GM23248 (cell line): ENCODE measurements around the gene LGALS8. TPM values are rescaled to one million over a fixed set of nuclear protein-coding genes. Genes with fewer than 3 reads are reported as not detected.
A peak's percentile ranks its signal among the peaks of the same experiment; 100 is the strongest.

ENCODE experiments used
- DNase-seq: peaks from one replicate; pipeline ENCODE4 v3.0.0-alpha.2; 2015
- H2AFZ ChIP-seq: fragments of 200-600 bp; sonication (generic); 2 replicates; pipeline ENCODE4 v1.6.1; 2016; ENCODE audit warnings: antibody characterized with exemption
- H3F3A ChIP-seq: fragments of 200-600 bp; sonication (generic); 2 replicates; pipeline ENCODE4 v1.6.1; 2016; ENCODE audit warnings: mild to moderate bottlenecking, antibody characterized with exemption, mixed run types; ENCODE audit not compliant: insufficient read depth
- H3K27ac ChIP-seq: fragments of 200-600 bp; sonication (generic); 2 replicates; pipeline ENCODE4 v1.5.1; 2016; ENCODE audit warnings: mild to moderate bottlenecking
- H3K27me3 ChIP-seq: fragments of 200-600 bp; sonication (generic); replicated peaks from 2 replicates; pipeline ENCODE4 v1.6.1; 2016; ENCODE audit warnings: mild to moderate bottlenecking; ENCODE audit not compliant: insufficient read depth
- H3K36me3 ChIP-seq: fragments of 200-600 bp; sonication (generic); 2 replicates; pipeline ENCODE4 v1.6.1; 2016; ENCODE audit warnings: low read depth, mild to moderate bottlenecking
- H3K4me1 ChIP-seq: fragments of 200-600 bp; sonication (generic); 2 replicates; pipeline ENCODE4 v1.6.1; 2016; ENCODE audit warnings: mild to moderate bottlenecking; ENCODE audit not compliant: insufficient read depth
- H3K4me2 ChIP-seq: fragments of 200-600 bp; sonication (generic); one replicate; pipeline ENCODE4 v1.6.1; 2016; ENCODE audit warnings: mild to moderate bottlenecking; ENCODE audit not compliant: unreplicated experiment
- H3K4me3 ChIP-seq: fragments of 200-600 bp; sonication (generic); 2 replicates; pipeline ENCODE4 v1.5.1; 2016; ENCODE audit warnings: mild to moderate bottlenecking
- H3K79me2 ChIP-seq: fragments of 200-600 bp; sonication (generic); 2 replicates; pipeline ENCODE4 v1.6.1; 2016; ENCODE audit warnings: mild to moderate bottlenecking; ENCODE audit not compliant: insufficient read depth
- H3K9ac ChIP-seq: fragments of 200-600 bp; sonication (generic); 2 replicates; pipeline ENCODE4 v1.6.1; 2016; ENCODE audit warnings: mild to moderate bottlenecking
- H3K9me2 ChIP-seq: fragments of 200-600 bp; sonication (generic); 2 replicates; pipeline ENCODE4 v1.6.1; 2016; ENCODE audit warnings: mixed run types, mild to moderate bottlenecking, moderate library complexity; ENCODE audit not compliant: insufficient read depth
- H3K9me3 ChIP-seq: fragments of 200-600 bp; sonication (generic); one replicate; pipeline ENCODE4 v1.6.1; 2017; ENCODE audit warnings: low read depth
- H4K20me1 ChIP-seq: fragments of 200-600 bp; sonication (generic); 2 replicates; pipeline ENCODE4 v1.6.0; 2016; ENCODE audit not compliant: insufficient read depth
- EZH2 ChIP-seq: fragments of 200-600 bp; sonication (generic); IDR thresholded peaks from 2 replicates; pipeline ENCODE4 v1.6.1; 2018; ENCODE audit warnings: antibody characterized with exemption, mild to moderate bottlenecking; ENCODE audit not compliant: insufficient read depth, poor library complexity, severe bottlenecking
- EZH2phosphoT487 ChIP-seq: fragments of 200-600 bp; sonication (generic); IDR thresholded peaks from 2 replicates; pipeline ENCODE4 v1.6.1; 2018; ENCODE audit warnings: antibody characterized with exemption, moderate library complexity, mild to moderate bottlenecking, low read depth; ENCODE audit not compliant: insufficient read depth
- WGBS, 2 experiments: methylation state at CpG; one replicate each; pipeline ENCODE4 v1.1.6; 2015 to 2017; ENCODE audit warnings: low lambda C conversion rate in 2 of 2, low coverage in 1 of 2; ENCODE audit errors: missing lambda C conversion rate in 2 of 2; 5-methylcytosine and 5-hydroxymethylcytosine counted together
- in situ Hi-C: fragments of 300-500 bp; cut with MboI; formaldehyde crosslinking; loops from 2 replicates; pipeline ENCODE4 v1.15.0; 2020
- polyA plus RNA-seq: library from polyadenylated mRNA; unstranded; fragments of >200 nt; fragmentation: Nextera tagmentation; extraction: Ambion mirVana; gene quantifications from 2 replicates; pipeline ENCODE4 v1.2.1, GENCODE V29; 2016
- total RNA-seq: library from RNA; depleted of rRNA; stranded (reverse); fragments of >200 nt; shearing (Covaris generic); gene quantifications from 2 replicates; pipeline ENCODE4 v1.2.3, GENCODE V29; 2014

Gene LGALS8
- total and polyA plus RNA-seq, 2 experiments from 2014 or later, result 43.3 to 68.6 TPM

DNA sequence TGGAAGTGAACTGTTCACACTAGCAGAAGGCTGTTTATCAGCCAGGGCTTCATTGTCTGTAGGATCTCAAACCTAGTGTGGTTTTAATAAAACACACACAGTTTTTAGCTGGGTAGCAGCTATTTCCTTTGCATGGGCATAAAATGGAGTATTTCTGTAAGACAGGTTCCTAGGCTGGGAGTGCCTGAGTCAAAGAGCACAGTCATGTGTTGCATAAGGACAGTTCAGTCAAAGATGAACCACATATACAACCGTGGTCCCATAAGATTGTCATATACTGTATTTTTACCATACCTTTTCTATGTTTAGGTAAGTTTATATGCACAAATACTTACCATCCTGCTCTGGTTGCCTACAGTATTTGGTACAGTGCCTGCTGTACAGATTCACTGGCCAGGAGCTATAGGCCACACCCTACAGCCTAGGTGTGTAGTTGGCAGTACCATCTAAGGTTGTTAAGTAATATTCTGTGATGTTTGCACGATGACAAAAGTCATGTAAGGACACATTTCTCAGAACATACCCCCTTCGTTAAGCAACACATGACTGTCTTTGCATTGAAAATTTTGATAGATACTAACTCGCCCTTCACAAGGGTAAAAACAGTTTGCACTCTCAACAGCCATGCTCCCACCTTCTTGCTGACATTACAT lies 17.2 kb downstream of the LGALS8 start:
- no peaks in the 10 kb centered on the region for H3K9me2 ChIP-seq
- DNase-seq, result no peak
- no peak overlapping the region for H3K4me2 ChIP-seq
- peaks cover 13% of the 10 kb centered on the region for H3K79me2 ChIP-seq
- no peak overlapping the region for H3K27ac ChIP-seq
- H3K4me1 ChIP-seq, result peaks cover 5% of the 10 kb centered on the region
- H2AFZ ChIP-seq, result no peak overlapping the region
- in situ Hi-C loops, result no loop called here
- WGBS, 2 experiments, result 94 to 99% methylated on average over 4 of the region's 4 CpGs
- no peak overlapping the region for H3K4me3 ChIP-seq
- H4K20me1 ChIP-seq, result no peaks in the 10 kb centered on the region
- TF ChIP-seq EZH2phosphoT487 (no peak), EZH2 (no peak)
- no peaks in the 10 kb centered on the region for H3F3A ChIP-seq
- no peaks in the 10 kb centered on the region for H3K27me3 ChIP-seq
- no peaks in the 10 kb centered on the region for H3K9me3 ChIP-seq
- H3K9ac ChIP-seq, result no peak overlapping the region
- H3K36me3 ChIP-seq, result peaks cover 77% of the 10 kb centered on the region

DNA sequence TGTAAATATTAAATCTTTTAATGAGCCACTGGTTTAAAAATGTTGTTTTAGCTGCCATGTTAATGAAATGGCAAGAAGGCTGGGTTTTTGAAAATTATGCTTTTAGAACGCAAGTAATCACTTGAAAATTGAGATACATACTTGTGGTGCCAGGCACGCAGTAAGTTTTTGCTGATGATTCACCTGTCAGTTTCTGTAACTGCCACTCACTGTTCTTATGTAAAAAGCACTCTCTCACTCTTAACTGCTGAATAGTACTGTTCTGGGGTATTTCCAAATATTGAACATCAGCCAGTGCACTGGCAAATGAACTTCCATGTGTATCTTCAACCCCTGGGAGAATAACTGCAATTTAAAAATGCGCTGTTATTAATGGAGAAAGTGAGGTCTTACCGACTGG lies 17.9 kb downstream of the LGALS8 start:
- H3K4me3 ChIP-seq, result no peak overlapping the region
- H3K9me2 ChIP-seq, result no peaks in the 10 kb centered on the region
- H3K9me3 ChIP-seq, result no peaks in the 10 kb centered on the region
- DNase-seq, result no peak
- no peak overlapping the region for H3K4me2 ChIP-seq
- no peak overlapping the region for H2AFZ ChIP-seq
- H3K27ac ChIP-seq, result no peak overlapping the region
- H4K20me1 ChIP-seq, result no peaks in the 10 kb centered on the region
- peaks cover 10% of the 10 kb centered on the region for H3K4me1 ChIP-seq
- in situ Hi-C loops, result no loop called here
- no peak overlapping the region for H3K9ac ChIP-seq
- peaks cover 81% of the 10 kb centered on the region for H3K36me3 ChIP-seq
- WGBS, 2 experiments, result 97 to 100% methylated on average over 4 of the region's 4 CpGs
- peaks cover 6% of the 10 kb centered on the region; the same call in 1 of the 2 replicates for H3K79me2 ChIP-seq
- TF ChIP-seq EZH2, result no peak
- TF ChIP-seq EZH2phosphoT487, result no peak
- H3F3A ChIP-seq, result no peaks in the 10 kb centered on the region
- H3K27me3 ChIP-seq, result no peaks in the 10 kb centered on the region

- H3K4me2 ChIP-seq, result no peak overlapping the region
- H3K27me3 ChIP-seq, result no peaks in the 10 kb centered on the region
- in situ Hi-C loops, result no loop called here
- H3K4me3 ChIP-seq, result no peak overlapping the region
- 0 out of 2 replicates have a peak, but pooled peaks cover 6% of the 10 kb centered on the region for H3K79me2 ChIP-seq
- H3K9me3 ChIP-seq, result no peaks in the 10 kb centered on the region
- H3F3A ChIP-seq, result no peaks in the 10 kb centered on the region
- no peak overlapping the region for H3K9ac ChIP-seq
- DNase-seq, result no peak
- H2AFZ ChIP-seq, result no peak overlapping the region
- no peak overlapping the region for H3K27ac ChIP-seq
- H4K20me1 ChIP-seq, result no peaks in the 10 kb centered on the region
- no peaks in the 10 kb centered on the region for H3K9me2 ChIP-seq
- TF ChIP-seq EZH2 (no peak), EZH2phosphoT487 (no peak)
- 87 to 91% methylated on average over 16 of the region's 16 CpGs for WGBS, 2 experiments
- peaks cover 83% of the 10 kb centered on the region for H3K36me3 ChIP-seq
- H3K4me1 ChIP-seq, result peaks cover 10% of the 10 kb centered on the region
Observed at GRCh38 chr1:236543065-236543669, 19.4 kb downstream of the LGALS8 start.

- no peak overlapping the region for H3K27ac ChIP-seq
- H3K9me2 ChIP-seq, result no peaks in the 10 kb centered on the region
- H3F3A ChIP-seq, result peaks cover 6% of the 10 kb centered on the region; the same call in 1 of the 2 replicates
- peaks cover 10% of the 10 kb centered on the region for H3K4me1 ChIP-seq
- H4K20me1 ChIP-seq, result no peaks in the 10 kb centered on the region
- DNase-seq, result no peak
- in situ Hi-C loops, result no loop called here
- H3K4me3 ChIP-seq, result no peak overlapping the region
- H2AFZ ChIP-seq, result no peak overlapping the region
- no peaks in the 10 kb centered on the region for H3K79me2 ChIP-seq
- peaks cover 83% of the 10 kb centered on the region for H3K36me3 ChIP-seq
- H3K27me3 ChIP-seq, result no peaks in the 10 kb centered on the region
- H3K9ac ChIP-seq, result no peak overlapping the region
- WGBS, 2 experiments, result 69 to 74% methylated on average over 3 of the region's 3 CpGs
- peak overlapping the region; percentile 12 for H3K4me2 ChIP-seq
- TF ChIP-seq EZH2phosphoT487 (no peak), EZH2 (no peak)
- H3K9me3 ChIP-seq, result no peaks in the 10 kb centered on the region
Observed at GRCh38 chr1:236545621-236546169, 21.9 kb downstream of the LGALS8 start.
